Measurements from ENCODE around the gene TSFM.

The TSFM gene

DNA sequence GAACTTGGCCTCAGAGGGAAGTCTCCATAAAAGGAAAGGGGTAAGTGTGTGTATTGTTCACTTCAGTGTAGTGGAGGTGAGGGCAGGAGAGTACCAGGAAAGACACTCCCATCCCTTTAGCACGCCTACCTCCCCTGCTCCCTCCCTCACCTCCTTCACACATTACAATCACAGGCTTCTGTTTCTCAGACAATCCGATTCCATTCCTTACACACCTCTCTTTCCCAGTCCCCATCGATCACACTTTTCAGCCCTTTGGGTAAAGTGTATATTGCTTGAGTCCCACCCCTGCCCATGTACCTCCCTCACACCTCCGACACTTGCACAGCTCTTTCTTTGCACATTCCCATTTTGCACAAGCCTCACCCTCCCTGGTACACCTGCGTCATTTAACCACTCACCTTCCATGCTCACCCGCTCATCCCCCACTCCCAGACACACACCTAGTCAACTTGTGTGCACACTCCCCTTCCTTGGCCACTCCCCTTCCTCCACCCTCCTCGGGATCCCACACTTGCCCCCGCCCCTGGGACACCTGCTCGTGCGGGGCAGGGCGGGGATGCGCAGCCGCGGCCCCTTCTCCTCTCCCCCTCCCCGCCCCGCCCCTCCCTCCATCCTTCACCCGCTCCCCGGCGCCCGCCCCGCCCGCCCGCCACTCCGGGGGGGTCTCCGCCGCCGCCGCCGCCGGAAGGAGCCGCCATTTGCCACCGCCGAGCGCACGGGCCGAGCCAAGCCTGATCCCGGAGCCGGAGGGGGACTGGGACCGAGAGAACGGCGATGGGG, 28.0 kb upstream of the TSFM start, which contains the start of gene MARCHF9:
Gene MARCHF9, plus strand, starts transcription at position 693 of the 783 bp plus-strand sequence. CDS start 426 bp downstream, outside the sequence.
- TF ChIP-seq, protein P1, sequence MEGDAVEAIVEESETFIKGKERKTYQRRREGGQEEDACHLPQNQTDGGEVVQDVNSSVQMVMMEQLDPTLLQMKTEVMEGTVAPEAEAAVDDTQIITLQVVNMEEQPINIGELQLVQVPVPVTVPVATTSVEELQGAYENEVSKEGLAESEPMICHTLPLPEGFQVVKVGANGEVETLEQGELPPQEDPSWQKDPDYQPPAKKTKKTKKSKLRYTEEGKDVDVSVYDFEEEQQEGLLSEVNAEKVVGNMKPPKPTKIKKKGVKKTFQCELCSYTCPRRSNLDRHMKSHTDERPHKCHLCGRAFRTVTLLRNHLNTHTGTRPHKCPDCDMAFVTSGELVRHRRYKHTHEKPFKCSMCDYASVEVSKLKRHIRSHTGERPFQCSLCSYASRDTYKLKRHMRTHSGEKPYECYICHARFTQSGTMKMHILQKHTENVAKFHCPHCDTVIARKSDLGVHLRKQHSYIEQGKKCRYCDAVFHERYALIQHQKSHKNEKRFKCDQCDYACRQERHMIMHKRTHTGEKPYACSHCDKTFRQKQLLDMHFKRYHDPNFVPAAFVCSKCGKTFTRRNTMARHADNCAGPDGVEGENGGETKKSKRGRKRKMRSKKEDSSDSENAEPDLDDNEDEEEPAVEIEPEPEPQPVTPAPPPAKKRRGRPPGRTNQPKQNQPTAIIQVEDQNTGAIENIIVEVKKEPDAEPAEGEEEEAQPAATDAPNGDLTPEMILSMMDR (IDR thresholded peaks at IDR 0.05; ENCODE audit: borderline replicate concordance, insufficient read depth, low read depth, low read length) = no peak

DNA sequence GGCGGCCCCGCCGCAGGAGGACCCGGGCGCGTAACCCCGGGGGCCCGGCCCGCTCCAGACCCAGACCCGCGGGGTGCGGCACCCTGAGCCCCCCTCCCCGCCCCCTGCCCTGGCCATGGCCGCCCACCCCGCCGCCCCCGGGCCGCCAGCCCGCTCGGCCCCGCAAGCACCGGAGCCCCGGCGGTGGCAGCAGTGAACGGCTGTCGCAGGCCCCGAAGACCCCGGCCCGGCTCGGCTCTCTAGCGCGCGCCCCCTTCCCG, 27.5 kb upstream of the TSFM start:
- peak overlapping the region; percentile 76 for H3K4me3 ChIP-seq (ENCODE audit: low read depth, low read length)
- TF ChIP-seq, protein P1 (IDR thresholded peaks at IDR 0.05; ENCODE audit: borderline replicate concordance, insufficient read depth, low read depth, low read length) = no peak

More for the DNA sequence above, 28.0 kb upstream of the TSFM start, which contains the start of gene MARCHF9:
- H3K4me3 ChIP-seq (ENCODE audit: low read depth, low read length) = peak within 1 kb of the TSS; percentile 76

- H3K4me3 ChIP-seq (ENCODE audit: low read depth, low read length) = peak overlapping the region; percentile 76
- TF ChIP-seq, protein P1 (IDR thresholded peaks at IDR 0.05; ENCODE audit: borderline replicate concordance, insufficient read depth, low read depth, low read length) = no peak
Measured at GRCh38 chr12:57755454-57756372, 26.9 kb upstream of the TSFM start.

DNA sequence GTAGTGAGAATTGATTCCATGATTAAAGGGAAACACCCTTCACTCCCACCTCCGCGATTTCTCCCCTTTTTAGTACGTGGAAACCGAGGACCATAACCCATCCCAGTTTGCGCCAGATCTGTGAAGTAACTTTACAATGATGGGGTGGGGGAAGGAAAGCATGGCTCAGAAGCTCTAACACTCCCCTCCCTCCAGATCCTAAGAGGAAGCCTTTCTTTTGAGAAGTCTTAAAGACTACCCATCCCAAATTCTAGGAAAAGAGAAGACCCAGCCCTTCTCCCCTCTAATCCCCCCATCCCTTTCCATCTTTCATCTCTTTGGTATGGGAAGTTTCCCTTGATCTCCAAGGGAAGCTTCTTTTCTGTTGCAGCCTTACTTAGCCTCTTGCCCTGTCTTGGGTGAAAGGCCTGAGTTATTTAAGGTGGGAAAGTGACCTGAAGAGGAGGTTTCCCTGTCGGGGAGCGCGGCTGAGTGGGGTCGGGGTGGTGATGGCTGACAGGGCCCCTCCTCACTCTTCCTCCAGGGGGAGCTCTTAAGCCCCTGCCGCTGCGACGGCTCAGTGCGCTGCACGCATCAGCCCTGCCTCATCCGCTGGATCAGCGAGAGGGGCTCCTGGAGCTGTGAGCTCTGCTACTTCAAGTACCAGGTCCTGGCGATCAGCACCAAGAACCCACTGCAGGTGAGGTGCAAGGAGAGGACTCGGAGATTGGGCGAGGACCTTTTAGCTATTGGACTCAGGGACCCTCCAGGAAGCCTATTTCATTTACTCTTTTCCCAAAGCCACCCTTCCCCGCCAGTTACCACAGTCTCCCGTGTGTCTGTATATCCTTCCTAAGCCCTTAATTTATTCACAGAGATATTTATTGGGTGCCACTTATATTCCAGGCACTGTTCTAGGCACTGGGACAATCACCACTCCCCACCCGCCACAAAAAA, 25.9 kb upstream of the TSFM start:
- TF ChIP-seq, protein P1 (IDR thresholded peaks at IDR 0.05; ENCODE audit: borderline replicate concordance, insufficient read depth, low read depth, low read length) = peak; percentile 98
- peak overlapping the region; percentile 76 for H3K4me3 ChIP-seq (ENCODE audit: low read depth, low read length)

- TF ChIP-seq, protein P1 (IDR thresholded peaks at IDR 0.05; ENCODE audit: borderline replicate concordance, insufficient read depth, low read depth, low read length) = no peak
Measured at GRCh38 chr12:57757771-57758170, 24.8 kb upstream of the TSFM start.

GRCh38 chr12:57758552-57759359, 23.8 kb upstream of the TSFM start:
- TF ChIP-seq, protein P1 (IDR thresholded peaks at IDR 0.05; ENCODE audit: borderline replicate concordance, insufficient read depth, low read depth, low read length) = no peak
- H3K4me3 ChIP-seq (ENCODE audit: low read depth, low read length) = no peak overlapping the region

More at GRCh38 chr12:57757771-57758170, 24.8 kb upstream of the TSFM start:
- no peak overlapping the region for H3K4me3 ChIP-seq (ENCODE audit: low read depth, low read length)
